ENCODE measurements around the gene MCRIP1.
A peak's percentile ranks its signal among the peaks of the same experiment; 100 is the strongest.

The MCRIP1 gene

GRCh38 chr17:81833160-81833920 is at the start of gene MCRIP1:
MCRIP1 (minus strand) TSS chr17:81833291; CDS start chr17:81824506, 8,785 bp downstream.
- peak; percentile 92 to 97 (median 94) for DNase-seq

- no peak for DNase-seq
These were observed 46.0 kb upstream of the MCRIP1 start for GRCh38 chr17:81879121-81879520.

GRCh38 chr17:81878294-81878693 is 45.2 kb upstream of the MCRIP1 start:
- DNase-seq: no peak

- no peak for DNase-seq
These were observed 44.5 kb upstream of the MCRIP1 start for GRCh38 chr17:81877569-81877968.

- peak; percentile 82 to 92 (median 91) for DNase-seq
These were observed 38.5 kb upstream of the MCRIP1 start for GRCh38 chr17:81871387-81872230.

GRCh38 chr17:81870981-81871386 is 37.9 kb upstream of the MCRIP1 start, which contains the start of gene ARHGDIA:
ARHGDIA (minus strand) TSS chr17:81871337; CDS start chr17:81869930, 1,407 bp downstream.
- DNase-seq: no peak

- DNase-seq: peak in 2 of 3 experiments; percentile 46 to 51
These were observed 37.3 kb upstream of the MCRIP1 start for GRCh38 chr17:81870131-81870980.

- DNase-seq: peak in 2 of 3 experiments; percentile 32 to 43
These were observed 36.4 kb upstream of the MCRIP1 start for GRCh38 chr17:81869221-81870130.

GRCh38 chr17:81868674-81869220 is 35.7 kb upstream of the MCRIP1 start:
- peak in 1 of 3 experiments; percentile 32 for DNase-seq

GRCh38 chr17:81867991-81868673 is 35.0 kb upstream of the MCRIP1 start:
- no peak for DNase-seq

GRCh38 chr17:81867170-81867990 is 34.3 kb upstream of the MCRIP1 start:
- DNase-seq: no peak

GRCh38 chr17:81866440-81867169 is 33.5 kb upstream of the MCRIP1 start:
- DNase-seq: no peak

GRCh38 chr17:81865733-81866439 is 32.8 kb upstream of the MCRIP1 start:
- no peak for DNase-seq

GRCh38 chr17:81865358-81865732 is 32.3 kb upstream of the MCRIP1 start:
- DNase-seq: no peak

- DNase-seq: no peak
These were observed 31.0 kb upstream of the MCRIP1 start for GRCh38 chr17:81863833-81864768.

GRCh38 chr17:81863123-81863675 is 30.1 kb upstream of the MCRIP1 start:
- DNase-seq: no peak

Measured in NCI-H1417 (cell line).